Lung microvascular endothelial cell (primary cell): Measurements from ENCODE around the gene TEX54. TPM values are rescaled to one million over a fixed set of nuclear protein-coding genes. Genes with fewer than 3 reads are reported as not detected.
A peak's percentile ranks its signal among the peaks of the same experiment; 100 is the strongest.
"Not testable (repeated sequence)": the region's sequence is repeated elsewhere in the genome, so short reads cannot be mapped to it uniquely, and the experiment has no call there.

Experiments used
- DNase-seq, 2 donors: peaks; one replicate each; pipeline versions ENCODE4 v3.0.0 to v3.0.0-alpha.2; 2010; ENCODE audit warnings: low read depth in 2 of 2
- total RNA-seq: library from RNA; depleted of rRNA; stranded (reverse); fragments of >200 nt; gene quantifications from 2 replicates; pipeline ENCODE4 v1.2.1, GENCODE V29; 2014

Gene TEX54
- not detected in 2 replicates for total RNA-seq

DNA sequence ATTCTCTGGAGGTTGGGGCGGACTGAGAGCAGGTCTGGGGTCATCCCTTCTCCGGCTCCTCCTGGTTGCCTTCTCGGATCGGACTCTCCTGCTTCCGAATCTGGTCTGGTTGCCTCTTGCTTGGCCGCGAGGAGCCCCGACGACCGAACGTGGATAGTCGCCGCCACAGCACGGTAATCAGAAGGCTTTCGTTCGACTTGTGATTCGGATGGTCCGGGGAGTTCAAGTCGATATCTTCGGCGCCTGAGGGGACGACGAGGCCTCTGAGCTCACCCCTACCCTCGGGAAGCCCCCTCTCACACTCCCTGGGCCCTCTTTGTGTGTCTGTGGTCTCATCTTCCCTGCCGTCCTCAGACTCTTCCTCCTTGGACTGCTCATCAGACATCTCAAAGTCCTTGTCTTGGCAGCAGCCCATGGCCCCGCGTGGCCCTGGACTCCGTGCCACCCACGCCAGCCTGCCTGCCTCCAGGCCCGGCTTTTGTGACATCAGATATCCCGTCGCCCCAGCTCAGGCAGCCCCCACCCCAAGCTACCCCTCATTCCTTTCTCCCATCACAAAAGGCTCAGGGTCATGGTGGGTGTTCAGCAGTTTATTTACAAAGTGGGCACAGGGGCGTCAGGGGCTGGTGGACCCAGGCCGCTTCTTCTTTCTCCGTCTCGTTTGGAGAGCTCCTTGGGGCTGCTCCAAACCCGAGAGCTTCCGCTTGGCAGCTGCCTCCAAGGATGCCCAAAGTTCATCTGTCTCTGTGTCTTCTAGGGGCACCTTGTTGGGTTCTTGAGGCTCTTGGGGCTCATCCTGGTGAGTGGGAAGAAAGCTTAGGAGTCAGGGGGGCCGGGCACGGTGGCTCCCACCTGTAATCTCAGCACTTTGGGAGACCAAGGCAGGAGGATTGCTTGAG lies at the start of gene TEX54:
TSS of gene TEX54 (minus strand) at position 506 of the 899 bp plus-strand sequence.
- peak; percentile 8 to 27 for DNase-seq

DNA sequence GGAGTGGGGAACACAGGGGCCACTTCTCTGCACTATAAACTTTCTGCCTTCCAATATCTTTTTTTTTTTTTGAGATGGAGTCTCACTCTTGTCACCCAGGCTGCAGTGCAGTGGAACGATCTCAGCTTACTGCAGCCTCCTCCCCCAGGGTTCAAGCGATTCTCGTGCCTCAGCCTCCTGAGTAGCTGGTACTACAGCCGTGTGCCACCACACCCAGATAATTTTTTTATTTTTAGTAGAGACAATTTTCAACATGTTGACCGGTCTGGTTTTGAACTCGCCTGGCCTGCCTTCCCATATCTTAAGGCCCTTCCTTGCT lies 49.7 kb upstream of the TEX54 start:
- no peak for DNase-seq

DNA sequence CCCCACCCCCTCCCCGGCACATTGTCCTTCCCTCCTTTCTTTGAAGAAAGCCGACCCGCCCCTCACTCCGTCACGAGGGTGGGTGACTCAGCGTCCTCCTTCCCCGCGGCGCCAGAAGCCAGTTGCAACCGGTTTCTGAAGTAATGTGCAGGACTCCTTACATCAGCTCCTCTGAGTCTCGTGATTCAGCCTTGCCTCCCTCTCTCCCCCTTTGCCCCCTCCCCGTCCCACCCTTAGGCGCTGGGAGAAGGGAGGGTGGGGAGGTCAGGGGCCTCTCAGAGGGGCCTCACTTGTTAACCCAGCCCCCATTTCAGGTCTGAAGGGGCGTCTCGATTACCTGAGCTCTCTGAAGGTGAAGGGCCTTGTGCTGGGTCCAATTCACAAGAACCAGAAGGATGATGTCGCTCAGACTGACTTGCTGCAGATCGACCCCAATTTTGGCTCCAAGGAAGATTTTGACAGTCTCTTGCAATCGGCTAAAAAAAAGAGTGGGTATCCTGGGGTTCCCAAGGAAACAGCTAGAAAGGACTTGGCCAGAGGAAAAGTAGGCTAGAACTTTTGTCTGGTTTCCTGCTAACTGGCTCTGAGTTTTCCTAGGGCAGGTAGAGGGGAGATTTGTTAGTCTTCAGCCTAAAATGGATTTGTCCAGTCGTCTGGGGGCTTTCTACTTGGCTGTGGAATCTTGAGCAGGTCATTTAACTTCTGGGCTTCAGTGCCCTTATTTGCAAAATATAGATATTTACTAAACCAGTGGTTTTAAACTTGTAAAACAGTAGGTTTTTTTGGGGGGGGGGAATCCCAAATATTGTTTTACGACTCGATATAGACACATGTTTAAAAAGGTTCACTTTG lies 49.2 kb upstream of the TEX54 start:
- peak in 1 of 2 donors; percentile 98 for DNase-seq

DNA sequence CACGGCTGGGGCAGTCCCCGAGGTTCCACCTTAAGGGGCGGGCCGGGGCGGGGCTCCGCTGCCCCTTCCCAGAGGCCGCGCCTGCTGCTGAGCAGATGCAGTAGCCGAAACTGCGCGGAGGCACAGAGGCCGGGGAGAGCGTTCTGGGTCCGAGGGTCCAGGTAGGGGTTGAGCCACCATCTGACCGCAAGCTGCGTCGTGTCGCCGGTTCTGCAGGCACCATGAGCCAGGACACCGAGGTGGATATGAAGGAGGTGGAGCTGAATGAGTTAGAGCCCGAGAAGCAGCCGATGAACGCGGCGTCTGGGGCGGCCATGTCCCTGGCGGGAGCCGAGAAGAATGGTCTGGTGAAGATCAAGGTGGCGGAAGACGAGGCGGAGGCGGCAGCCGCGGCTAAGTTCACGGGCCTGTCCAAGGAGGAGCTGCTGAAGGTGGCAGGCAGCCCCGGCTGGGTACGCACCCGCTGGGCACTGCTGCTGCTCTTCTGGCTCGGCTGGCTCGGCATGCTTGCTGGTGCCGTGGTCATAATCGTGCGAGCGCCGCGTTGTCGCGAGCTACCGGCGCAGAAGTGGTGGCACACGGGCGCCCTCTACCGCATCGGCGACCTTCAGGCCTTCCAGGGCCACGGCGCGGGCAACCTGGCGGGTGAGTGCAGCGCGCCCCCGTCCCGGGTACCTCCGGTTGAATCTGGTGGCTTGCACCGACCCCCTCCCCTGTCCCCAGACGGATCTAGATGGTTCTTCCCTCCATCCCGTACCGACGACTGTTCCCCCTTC lies 48.4 kb upstream of the TEX54 start, which contains the start of gene SLC3A2:
TSS of gene SLC3A2 (plus strand) at position 94 of the 776 bp plus-strand sequence. CDS start at position 222, 128 bp downstream.
- peak; percentile 90 to 92 for DNase-seq

DNA sequence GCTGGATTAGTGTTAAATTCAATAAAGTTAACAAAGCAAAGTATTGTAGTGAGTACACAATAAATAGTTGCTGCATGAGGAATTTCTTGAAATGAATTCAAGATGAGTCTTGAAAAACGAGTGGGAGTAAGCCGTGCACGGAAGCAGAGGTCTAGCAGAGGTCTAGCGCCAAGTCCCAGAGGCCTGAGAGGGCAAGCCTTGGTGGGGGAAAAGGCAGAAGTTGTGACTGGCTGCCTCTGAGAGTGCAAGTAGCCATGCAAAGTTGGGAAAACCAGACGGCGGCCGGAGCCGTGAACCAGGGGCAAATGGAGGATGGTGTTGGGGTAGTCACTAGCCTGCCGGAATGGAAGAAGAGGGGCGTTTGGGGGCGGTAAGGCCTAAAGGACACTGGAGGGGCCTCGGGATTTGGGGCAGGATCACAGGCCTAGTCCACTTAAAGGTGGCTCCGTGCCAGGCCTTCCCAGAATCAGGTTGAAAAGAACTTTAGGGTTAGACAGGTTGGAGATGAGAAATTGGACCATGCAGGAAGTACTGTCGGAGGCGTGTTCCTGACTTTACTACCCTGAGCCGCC lies 47.7 kb upstream of the TEX54 start:
- peak in 1 of 2 donors; percentile 51 for DNase-seq

DNA sequence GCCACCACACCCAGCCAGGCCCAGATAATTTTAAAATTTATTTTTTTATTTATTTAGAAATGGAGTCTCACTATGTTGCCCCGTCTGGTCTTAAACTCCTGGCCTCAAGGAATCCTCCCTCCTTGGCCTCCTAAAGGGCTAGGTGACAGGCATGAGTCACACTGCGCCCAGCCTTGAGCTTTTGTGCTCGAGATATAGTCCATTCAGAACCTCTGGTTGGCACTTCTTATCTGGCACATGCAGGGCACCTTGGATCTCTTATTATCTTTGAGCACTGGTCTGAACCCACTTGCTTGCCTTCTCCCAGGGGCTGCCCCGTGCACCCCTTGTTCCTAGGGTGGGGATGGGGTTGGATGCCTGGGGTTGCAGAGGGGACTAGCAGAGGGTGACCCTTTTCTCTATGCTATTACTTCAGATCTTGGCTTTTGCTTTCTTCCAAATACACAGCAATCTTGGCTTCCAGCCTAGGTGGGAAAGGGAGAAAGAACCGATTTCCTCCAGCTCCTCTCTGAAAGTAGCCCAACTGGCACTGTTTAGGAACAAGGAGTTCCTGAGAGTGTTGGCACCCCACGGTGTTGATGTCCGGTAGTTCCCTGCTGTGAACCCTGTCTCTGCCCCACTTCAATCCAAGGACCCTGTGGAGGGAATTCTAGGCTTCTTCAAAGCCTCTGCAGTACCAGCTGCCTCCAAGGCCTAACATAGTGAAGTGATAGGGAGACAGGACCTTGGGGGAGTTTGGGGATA lies 46.8 kb upstream of the TEX54 start:
- no peak for DNase-seq

DNA sequence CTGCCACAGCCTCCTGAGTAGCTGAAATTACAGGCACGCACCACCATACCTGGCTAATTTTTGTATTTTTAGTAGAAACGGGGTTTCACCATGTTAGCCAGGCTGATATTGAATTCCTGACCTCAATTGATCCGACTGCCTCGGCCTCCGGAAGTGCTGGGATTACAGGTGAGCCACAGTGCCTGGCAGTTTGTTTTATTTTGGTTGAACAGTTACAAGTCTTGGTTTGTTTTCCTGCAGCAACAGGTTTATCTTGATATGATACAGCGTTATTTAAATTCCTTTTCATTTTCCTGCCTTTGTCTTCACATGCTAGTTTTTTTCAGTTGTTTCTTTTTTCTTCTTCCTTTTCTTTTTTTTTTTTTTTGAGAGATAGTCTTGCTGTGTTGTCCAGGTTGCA lies 44.1 kb upstream of the TEX54 start:
- no peak for DNase-seq

DNA sequence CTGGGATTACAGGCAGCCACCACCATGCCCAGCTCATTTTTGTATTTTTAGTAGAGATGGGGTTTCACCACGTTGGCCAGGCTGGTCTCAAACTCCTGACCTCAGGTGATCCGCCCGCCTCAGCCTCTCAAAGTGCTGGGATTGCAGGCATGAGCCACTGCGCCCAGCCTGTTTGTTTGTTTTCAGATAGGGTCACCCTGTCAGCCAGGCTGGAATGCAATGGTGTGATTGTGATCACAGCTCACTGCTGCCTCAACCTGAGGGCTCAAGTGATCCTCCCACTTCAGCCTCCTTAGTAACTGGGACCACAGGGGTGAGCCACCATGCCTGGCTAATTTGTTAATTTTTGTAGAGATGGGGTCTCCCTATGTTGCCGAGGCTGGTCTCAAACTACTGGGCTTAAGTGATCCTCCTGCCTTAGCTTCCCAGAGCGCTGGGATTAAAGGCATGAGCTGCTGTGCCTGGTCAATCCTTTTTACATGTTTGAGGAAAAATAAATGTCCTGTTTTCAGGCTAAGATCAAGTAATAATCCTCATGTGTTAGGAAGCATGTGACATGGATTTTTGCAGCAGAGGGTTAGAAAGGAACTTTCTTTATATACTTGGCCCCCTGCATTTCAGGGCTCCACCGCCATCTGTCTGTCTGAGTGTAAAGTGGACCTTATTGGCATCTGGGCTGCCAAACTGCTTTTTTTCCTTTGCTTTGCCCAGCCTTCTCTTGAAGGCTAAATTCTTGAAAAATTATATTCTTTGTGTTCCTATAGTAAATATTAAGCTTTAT lies 43.2 kb upstream of the TEX54 start:
- no peak for DNase-seq

DNA sequence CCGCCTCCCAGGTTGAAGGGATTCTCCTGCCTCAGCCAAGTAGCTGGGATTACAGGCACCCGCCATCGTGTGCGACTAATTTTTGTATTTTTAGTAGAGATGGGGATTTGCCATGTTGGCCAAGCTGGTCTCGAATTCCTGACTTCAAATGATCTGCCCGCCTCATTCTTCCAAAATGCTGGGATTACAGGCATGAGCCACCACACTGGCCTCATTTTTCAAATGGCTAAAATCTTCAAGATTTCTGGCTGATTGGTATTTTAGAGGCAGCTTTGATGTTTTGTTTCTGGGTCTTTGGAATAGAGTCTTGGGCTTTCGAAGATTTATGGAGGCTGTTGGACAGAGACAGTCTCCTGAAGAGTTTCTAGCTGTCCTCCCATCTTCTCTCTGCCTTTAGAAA lies 42.2 kb upstream of the TEX54 start:
- no peak for DNase-seq

DNA sequence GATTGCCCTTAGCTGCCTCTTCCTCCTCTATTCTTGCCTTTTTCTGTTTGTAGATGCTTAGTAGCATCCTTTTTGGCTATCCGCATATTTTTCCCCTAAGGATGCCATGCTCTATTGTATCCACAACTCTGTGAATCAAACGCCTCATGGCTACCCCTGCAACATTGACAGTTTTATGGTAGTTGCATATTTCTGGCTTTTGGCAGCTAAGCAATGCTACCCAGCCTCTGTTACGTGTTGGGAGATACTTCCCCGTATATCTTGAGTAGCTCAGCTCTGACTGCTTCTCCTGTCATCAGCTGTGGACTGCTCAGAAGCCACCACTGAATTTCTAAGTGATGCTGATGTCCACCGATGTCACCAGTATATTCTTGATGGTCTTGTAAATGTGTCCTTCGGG lies 33.0 kb upstream of the TEX54 start:
- no peak for DNase-seq

DNA sequence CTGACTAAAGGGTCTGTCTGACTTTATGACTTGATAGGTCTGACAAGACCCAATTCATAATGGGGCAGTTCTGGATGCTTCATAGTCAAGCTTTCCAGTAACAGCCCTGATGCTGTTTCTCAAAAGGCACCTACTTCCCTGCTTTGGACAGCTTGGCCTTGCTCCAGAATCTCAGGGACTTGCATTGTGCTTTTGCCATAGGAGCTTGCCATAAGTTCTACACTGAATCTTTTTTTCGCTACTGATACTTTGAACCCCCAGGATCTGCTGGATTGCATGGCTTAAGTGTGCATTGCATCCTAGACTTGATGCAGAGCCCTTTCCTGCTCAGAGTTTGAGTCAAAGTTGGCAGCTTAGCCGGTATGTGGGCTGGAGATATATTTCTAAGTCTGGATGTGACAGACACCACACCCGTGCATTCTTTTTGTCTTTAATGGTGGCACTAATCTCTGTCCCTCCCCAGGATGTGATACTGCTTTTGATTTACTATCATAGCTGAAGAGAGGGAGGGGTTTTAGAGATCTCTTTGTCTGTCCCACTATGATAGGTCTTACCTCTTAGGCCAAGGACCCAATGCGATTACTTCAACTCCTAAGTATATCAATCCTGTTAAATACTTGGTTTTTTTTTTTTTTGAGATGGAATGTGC lies 31.2 kb upstream of the TEX54 start:
- no peak for DNase-seq

DNA sequence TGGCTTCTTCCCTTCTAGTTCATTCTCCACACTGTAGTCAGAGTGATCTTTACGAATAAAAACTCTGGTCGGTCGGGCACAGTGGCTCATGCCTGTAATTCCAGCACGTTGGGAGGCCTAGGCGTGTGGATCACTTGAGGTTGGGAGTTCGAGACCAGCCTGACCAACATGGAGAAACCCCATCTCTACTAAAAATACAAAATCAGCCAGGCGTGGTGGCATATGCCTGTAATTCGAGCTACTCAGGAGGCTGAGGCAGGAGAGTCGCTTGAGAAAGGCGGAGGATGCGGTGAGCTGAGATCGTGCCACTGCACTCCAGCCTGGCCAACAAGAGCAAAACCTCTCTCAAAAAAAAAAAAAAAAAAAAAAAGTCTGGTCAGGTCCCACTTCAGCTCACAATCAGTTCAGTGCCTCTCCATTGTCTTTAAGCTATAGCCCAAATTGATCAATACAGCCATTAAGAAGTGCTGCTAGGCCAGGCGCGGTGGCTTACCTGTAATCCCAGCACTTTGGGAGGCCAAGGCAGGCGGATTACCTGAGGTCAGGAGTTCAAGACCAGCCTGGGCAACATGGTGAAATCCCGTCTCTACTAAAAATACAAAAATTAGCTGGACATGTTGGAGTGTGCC lies 29.0 kb upstream of the TEX54 start:
- not testable (repeated sequence) for DNase-seq

DNA sequence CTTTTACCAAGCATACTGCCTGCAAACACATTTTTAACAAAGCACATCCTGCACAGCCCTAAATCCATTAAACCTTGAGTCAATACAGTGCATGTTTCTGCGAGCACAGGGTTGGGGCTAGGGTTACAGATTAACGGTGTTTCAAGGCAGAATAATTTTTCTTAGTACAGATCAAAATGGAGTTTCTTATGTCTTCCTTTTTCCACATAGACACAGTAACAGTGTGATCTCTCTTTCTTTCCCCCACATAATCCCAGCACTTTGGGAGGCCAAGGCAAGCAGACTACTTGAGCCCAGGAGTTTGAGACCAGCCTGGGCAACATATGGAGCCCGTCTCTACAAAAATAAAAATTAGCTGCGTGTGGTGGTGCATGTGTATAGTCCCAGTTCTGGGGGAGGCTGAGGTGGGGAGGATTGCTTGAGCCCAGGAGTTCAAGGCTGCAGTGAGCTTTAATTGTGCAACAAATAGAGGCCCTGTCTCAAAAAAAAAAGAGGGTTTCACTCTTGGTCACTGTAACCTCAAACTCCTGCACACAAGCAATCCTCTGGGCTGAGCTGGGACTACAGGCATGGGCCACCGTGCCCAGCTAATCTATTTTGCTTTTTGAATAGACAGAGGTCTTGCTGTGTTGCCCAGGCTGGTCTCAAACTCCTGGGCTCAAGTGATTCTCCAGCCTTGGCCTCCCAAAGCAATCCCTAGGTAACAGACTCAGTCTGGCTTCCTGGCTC lies 28.4 kb upstream of the TEX54 start:
- DNase-seq, result no peak

DNA sequence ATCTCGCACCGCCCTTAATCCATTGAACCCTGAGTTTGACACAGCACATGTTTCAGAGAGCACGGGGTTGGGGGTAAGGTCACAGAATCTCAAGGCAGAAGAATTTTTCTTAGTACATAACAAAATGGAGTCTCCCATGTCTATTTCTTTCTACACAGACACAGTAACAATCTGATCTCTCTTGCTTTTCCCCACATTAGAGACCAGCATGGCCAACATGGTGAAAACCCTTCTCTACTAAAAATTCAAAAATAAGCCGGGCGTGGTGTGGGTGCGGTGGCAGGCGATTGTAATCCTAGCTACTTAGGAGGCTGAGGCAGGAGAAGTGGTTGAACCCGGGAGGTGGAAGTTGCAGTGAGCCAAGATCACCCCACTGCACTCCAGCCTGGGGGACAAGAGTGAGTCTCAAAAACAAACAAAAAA lies 26.7 kb upstream of the TEX54 start:
- DNase-seq, result not testable (repeated sequence)

DNA sequence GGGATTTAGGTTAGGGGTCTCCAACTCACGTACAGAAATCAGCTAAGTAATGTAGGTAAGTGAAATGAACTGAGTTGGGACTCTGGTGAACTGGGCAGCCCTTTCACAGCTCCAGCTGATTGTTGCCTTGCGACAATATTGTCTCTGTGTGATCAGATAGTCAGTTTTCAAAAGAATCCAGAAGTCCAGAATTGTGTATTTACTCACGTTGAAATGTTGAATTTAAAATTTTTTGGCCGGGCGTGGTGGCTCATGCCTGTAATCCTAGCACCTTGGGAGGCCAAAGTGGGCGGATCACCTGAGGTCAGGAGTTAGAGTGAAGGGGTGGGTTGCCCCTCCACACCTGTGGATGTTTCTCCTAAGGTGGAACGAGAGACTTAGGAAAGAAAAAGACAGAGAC lies 25.6 kb upstream of the TEX54 start:
- DNase-seq, result no peak

DNA sequence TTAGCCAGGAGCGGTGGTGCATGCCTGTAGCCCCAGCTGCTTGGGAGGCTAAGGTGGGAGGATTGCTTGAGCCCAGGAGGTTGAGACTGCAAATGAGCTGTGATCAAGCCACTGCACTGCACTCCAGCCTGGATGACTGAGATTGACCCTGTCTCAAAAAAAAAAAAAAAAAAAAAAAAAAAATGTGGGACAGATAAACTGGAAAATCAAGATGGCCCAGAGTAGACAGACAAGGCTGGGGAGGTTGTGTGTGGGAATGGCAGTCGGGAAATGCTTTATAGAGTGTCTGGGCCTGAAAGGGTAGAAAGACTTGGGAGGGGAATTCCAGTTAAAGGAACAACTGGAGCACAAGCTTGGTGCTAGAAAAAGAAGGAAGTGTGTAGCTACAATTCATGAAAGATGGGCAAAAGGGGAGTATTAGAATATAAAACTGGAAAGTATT lies 24.9 kb upstream of the TEX54 start:
- peak in 1 of 2 donors; percentile 34 for DNase-seq

DNA sequence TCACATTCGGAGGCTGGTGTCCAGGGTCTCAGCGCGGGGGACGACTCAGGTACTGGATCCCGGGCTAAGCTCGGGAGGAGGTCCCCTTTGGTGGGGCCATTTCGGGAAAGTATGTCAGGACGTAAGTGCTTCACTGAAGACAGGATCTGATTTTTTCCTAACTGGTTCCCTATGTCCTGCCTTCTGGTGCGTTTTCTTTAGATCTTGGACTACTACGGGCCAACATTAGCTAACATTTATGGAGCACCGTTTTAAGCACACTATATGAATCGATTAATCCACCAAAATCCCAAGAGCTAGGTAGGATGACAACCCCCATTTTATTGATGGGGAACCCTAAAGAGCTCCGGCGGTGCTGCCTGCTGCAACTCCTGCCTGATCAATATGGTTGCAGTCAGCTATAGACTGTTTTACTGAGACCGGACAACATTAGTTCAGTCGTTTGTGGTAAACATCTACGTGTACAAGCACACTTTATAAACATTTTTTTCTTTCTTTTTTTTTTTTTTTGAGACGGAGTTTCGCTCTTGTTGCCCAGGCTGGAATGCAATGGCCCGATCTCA lies 23.8 kb upstream of the TEX54 start:
- DNase-seq, result no peak
